RCC 7860 (cell line): ENCODE results near the gene ZNF516.

Source experiments
- DNase-seq: peaks from one replicate; pipeline ENCODE4 v3.0.0-alpha.2; 2015; ENCODE audit warnings: low spot score
- FAIRE-seq: peaks from 2 replicates; lab custom pipeline; 2012; peaks lifted over from hg19 to GRCh38; lab: Jason Lieb, UNC

ZNF516 gene

GRCh38 chr18:76442413-76443171 is 52.5 kb downstream of the ZNF516 start:
- FAIRE-seq: no peak

DNA sequence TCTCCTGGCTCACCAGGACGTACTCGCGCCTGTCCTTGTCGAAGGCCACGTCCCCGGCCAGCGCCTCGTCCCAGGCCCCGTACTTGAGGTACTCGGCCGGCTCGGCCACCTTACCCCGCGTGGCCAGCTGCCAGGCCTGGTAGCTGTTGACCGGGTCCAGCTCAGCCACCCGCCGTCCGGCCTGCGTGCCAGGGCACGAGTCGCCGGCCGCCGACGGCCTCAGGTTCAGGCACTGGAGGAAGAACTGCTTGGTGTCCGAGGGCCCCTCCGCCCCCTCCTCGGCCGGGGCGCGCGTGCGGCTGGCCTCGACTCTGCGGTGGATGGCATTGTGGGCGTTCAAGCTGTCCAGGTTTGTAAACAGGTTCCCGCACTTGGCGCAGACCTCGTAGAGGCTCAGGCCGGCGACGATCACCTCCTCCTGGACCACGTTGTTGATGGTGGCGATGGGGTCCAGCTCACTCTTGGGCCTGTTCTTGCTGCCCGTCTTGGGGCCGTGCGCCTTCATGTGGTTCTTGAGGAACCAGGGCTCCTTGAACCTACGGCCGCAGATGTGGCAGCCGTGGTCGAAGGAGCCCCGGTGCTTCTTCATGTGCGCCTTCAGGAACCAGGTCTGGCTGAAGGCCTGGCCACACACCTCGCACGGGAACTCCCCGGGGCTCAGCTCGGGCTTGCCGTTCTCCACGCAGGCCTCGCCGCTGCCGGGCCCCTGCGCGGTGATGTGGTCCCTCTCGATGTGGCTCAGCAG is 53.2 kb downstream of the ZNF516 start:
- FAIRE-seq (no peak), DNase-seq (no peak)

More at GRCh38 chr18:76442413-76443171, 52.5 kb downstream of the ZNF516 start:
- DNase-seq: no peak

- DNase-seq: no peak
- no peak for FAIRE-seq
Observed at GRCh38 chr18:76441002-76441667, 53.9 kb downstream of the ZNF516 start.

- no peak for FAIRE-seq
Observed at GRCh38 chr18:76437910-76438309, 57.1 kb downstream of the ZNF516 start.

GRCh38 chr18:76437011-76437410 is 58.0 kb downstream of the ZNF516 start:
- DNase-seq: no peak
- no peak for FAIRE-seq

More at GRCh38 chr18:76437910-76438309, 57.1 kb downstream of the ZNF516 start:
- no peak for DNase-seq

DNA sequence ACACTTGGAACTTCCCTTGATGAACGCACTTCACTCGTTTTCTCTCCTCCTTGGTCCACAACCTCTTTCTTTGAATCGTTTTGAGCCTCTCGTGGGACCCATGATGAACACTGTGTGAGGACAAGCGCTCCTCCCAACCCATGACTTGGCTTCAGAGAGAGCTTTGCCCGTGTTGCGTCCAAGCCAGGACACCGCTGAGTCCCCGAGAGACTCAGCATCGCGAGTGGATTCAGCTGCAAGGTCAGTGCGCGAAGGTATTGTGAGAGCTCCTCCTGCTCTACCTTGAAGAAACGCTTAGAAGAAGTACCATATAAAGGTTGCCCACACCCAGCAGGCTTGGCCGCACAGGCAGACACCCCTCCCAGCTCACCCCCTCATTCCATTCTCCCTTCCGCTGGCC is 58.7 kb downstream of the ZNF516 start:
- FAIRE-seq (no peak), DNase-seq (no peak)

GRCh38 chr18:76435316-76435989 is 59.6 kb downstream of the ZNF516 start:
- DNase-seq (no peak), FAIRE-seq (no peak)

DNA sequence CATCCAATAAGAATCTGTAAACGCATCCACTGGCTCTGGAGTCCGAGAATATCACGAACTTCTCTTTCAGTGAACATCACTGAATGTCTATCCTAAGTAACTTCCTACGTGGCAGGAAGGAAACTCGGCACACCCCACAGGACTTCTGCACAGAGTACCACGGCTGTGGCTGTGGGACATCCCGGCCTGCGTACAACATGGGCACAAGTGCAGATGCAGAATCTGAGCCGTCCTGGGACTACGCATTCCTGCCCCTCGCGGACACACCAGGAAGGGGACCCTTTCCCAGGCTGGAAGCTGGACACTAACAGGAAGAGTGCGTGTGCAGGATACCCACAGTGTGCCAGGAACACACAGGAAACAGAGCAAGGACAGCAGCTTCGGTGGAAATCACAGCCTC is 60.6 kb downstream of the ZNF516 start:
- DNase-seq (no peak), FAIRE-seq (no peak)

- DNase-seq: no peak
- FAIRE-seq: no peak
Observed at GRCh38 chr18:76433788-76434187, 61.3 kb downstream of the ZNF516 start.

DNA sequence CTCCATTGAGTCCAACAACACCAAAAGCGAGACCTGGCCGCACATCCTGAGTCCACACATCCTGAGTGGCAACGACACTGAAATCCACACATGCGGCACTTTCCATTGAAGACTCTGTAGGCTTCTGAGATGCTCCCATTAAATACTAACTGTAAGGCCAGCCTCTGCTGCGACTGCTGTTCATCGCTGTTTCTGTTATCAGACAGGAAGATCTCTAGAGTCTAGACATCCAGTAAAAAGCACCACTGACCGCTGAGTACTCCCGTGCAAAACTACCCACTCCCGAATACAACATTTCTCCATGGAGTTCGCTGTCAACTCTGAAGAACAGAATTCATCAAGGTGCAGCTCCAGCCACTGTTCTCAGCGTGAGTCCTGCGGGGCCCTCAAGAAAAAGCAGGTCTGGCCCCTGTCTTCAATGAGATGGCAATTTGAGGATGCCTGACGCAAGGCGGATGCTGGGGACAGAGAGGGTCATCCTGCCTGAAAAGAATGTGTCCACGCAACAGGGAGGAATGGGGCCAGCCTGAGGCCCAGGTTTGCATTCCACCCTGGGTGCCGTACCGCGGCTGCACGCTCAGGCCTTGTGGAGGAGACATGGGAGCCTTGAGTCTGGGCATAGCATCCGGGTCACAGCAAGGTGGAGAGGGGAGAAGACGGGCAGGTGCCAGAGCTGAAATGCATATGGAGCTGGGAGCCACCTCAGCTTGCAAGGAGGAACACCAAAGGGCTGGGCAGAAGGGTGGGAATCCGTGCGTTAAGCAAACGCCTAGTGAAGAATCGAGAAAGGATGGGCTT is 61.9 kb downstream of the ZNF516 start:
- no peak for DNase-seq
- no peak for FAIRE-seq

- no peak for FAIRE-seq
- DNase-seq: no peak
Observed at GRCh38 chr18:76432274-76432755, 62.7 kb downstream of the ZNF516 start.

DNA sequence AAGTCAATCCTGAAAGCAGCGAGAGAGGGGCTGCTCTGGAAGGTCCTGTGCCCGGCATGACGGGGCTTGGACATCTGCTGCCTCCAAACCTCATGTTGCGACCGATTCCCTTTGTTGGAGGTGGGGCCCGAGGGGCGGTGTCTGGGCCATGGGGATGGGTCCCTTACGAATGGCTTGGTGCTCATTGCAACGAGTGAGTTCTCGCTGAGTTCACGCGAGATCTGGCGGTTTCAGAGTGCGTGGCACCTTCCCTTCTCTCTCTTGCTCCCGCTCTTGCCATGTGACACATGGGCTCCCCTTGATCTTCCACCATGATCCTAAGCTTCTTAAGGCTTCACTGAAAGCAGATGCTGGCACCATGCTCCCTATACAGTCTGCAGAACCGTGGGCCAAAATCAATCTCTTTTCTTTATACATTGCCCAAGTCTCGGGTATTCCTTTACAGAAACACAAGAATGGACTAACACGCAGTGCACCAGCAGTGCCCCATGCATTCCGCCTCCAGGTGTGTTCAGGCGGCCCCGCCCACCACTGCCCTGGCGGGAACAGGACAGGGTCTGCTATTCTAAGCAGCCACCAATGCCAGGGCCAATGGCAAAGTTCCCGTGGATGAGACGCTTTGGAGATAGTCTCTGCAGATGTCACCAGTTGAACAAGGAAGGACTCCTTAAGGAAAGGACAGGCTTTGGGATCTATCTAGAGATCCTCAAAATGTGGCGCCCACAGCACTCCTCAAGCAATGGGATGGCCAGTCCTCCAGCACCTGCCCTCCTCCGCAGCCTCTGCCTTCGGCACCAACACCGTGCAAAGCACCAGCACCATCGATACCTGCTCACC is 63.4 kb downstream of the ZNF516 start:
- DNase-seq (no peak), FAIRE-seq (no peak)

DNA sequence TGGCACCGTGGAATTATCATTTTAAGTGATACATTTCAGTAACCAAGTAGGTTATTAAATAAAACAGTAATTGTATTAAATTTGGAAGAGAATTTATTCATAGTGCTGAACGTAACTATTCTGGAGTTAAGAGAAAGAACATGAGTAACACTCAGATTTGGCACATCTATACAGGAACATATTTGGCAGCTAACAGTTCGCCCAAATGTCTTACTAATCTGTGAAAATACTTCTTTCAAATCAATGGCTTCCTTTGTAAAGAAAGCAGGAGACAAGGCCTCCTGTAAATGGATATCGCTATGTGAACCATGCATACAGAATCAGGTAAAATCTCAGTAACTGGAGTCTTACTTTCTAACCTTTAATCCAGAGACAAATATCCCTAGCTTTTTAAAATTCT is 64.4 kb downstream of the ZNF516 start:
- FAIRE-seq (no peak), DNase-seq (no peak)

DNA sequence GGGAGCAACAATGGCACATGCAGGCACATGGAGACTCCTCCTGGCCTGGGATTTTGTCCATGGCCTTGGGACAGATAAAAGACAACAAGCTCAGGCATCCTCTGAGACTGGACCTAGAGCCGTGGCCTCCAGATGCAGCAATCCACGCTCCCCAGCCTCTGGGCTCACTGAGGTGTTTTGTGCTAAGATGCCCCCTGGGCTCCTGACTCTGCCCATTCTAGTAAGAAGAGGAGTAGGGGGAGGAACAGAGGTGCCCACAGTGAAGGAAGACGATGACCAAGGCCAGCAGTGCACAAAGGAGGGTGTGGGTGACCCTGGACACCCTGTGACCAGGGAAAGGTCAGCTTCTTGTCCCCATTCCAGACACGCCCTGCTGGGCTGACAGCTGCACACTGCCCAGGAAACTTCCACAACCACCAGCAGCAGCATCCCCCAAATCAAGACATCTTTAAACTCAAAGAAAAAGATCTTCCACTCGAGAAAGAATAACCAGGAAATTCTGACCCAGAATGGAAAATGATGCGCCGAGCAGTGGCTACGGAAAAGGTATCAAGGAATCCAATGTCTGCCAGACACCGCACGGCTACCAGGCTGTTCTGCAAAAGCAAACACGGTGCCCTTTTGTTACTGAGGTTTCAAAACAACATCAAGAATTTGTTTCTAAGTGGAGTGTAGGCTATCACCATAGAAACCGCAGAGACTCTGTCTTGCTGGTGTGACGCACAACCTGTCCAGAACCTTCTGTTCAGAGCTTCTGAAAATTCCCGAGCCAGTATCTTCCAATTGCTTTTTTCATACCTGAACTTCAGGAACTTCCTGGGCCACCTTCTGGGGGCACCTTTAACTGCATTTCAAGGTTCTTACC is 65.5 kb downstream of the ZNF516 start:
- FAIRE-seq: no peak

GRCh38 chr18:76428396-76429261 is 66.4 kb downstream of the ZNF516 start:
- FAIRE-seq: no peak
- no peak for DNase-seq

More for the DNA sequence above, 65.5 kb downstream of the ZNF516 start:
- no peak for DNase-seq

GRCh38 chr18:76426737-76427305 is 68.2 kb downstream of the ZNF516 start:
- DNase-seq: no peak
- FAIRE-seq: no peak
